Prostate gland (tissue), 2 donors: Measurements from ENCODE around the gene CSMD2.

Source experiments
- CTCF ChIP-seq, 4 experiments: fragments of 200-600 bp in 2 of 4; fragments of 450-650 bp in 2 of 4; sonication (generic) in 2 of 4; IDR thresholded peaks; 1 replicate in 3 of 4; 2 replicates in 1 of 4; pipeline ENCODE4 v1.5.1; 2016 to 2019; ENCODE audit warnings: antibody characterized with exemption in 4 of 4, mild to moderate bottlenecking in 2 of 4, moderate library complexity in 2 of 4
- POLR2A ChIP-seq: fragments of 450-650 bp; IDR thresholded peaks from one replicate; pipeline ENCODE4 v1.6.1; 2016; ENCODE audit warnings: antibody characterized with exemption, mild to moderate bottlenecking

GRCh38 chr1:33863779-33864178 lies 301.3 kb downstream of the CSMD2 start, which contains the start of gene HMGB4:
- TF ChIP-seq POLR2A, result no peak
- no peak for TF ChIP-seq CTCF (IDR thresholded peaks at IDR 0.05)
